Measurements from ENCODE around the gene L3MBTL3.

The L3MBTL3 gene

DNA sequence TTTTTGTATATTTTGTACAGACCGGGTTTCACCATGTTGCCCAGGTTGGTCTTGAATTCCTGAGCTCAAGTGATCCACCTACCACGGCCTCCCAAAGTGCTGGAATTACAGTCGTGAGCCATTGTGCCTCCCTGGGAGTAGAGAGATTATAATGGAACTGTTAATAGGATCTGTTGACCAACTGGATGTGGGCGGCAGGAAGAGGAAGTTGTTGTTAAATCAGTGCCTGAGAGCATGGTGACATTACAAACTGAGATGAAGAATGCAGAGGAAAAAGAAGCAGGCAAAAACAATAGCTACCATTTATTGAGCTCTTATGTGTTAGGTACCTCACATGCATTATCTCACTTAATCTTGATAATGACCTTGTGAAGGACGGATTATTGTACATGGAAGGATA is 9.2 kb upstream of the L3MBTL3 start:
- Histone ChIP-seq H3K27ac (ENCODE audit: low read depth, low read length) (no peak overlapping the region), H3K4me3 (ENCODE audit: low read length) (no peak overlapping the region), H3K27me3 (ENCODE audit: control insufficient read depth, insufficient read depth, low read length) (no peaks in the 10 kb centered on the region), H3K9ac (ENCODE audit: low read length) (no peak overlapping the region), H3K4me1 (ENCODE audit: control insufficient read depth, insufficient read depth, low read length) (no peaks in the 10 kb centered on the region), H3K36me3 (ENCODE audit: control insufficient read depth, insufficient read depth, low read length) (no peaks in the 10 kb centered on the region)

DNA sequence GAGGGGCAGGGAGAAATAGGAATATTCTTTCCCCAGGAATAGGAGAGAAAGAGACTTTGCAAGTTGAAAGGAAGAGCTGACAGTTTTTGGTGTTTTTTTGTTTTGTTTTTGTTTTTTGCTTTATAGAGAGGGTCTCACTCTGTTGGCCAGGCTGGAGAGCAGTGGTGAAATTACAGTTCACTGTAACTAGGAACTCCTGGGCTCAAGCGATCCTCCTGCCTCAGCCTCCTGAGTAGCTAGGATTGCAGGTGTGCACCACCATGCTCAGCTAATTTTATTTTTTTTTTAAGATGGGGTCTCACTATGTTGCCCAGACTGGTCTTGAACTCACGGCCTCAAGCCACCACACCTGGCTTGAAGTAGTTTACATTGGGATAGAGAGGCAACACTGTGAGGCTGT is 8.0 kb upstream of the L3MBTL3 start:
- no peak overlapping the region for H3K9ac ChIP-seq (ENCODE audit: low read length)
- no peaks in the 10 kb centered on the region for H3K36me3 ChIP-seq (ENCODE audit: control insufficient read depth, insufficient read depth, low read length)
- H3K27ac ChIP-seq (ENCODE audit: low read depth, low read length): no peak overlapping the region
- no peaks in the 10 kb centered on the region for H3K27me3 ChIP-seq (ENCODE audit: control insufficient read depth, insufficient read depth, low read length)
- no peaks in the 10 kb centered on the region for H3K4me1 ChIP-seq (ENCODE audit: control insufficient read depth, insufficient read depth, low read length)
- H3K4me3 ChIP-seq (ENCODE audit: low read length): no peak overlapping the region

DNA sequence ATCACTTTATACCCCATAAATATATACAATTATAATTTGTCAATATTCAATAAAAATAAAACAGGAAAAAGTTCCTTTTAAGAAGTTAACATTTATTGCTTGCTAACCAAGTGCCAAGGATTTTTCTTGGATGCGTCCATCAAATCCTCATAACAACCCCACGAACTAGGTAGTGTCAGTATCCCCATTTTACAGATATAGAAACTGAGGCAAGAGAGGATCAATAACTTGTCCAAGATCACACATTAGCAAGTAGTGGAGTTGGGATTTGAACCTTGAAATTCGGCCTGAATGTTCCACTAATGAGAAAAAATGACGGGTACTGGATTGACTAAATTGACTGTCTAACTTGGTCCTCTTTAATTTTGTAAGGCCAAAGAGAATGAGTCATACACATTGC is 5.7 kb upstream of the L3MBTL3 start:
- no peak overlapping the region for H3K27ac ChIP-seq (ENCODE audit: low read depth, low read length)
- no peaks in the 10 kb centered on the region for H3K36me3 ChIP-seq (ENCODE audit: control insufficient read depth, insufficient read depth, low read length)
- H3K4me1 ChIP-seq (ENCODE audit: control insufficient read depth, insufficient read depth, low read length): no peaks in the 10 kb centered on the region
- H3K27me3 ChIP-seq (ENCODE audit: control insufficient read depth, insufficient read depth, low read length): no peaks in the 10 kb centered on the region
- no peak overlapping the region for H3K4me3 ChIP-seq (ENCODE audit: low read length)
- no peak overlapping the region for H3K9ac ChIP-seq (ENCODE audit: low read length)

DNA sequence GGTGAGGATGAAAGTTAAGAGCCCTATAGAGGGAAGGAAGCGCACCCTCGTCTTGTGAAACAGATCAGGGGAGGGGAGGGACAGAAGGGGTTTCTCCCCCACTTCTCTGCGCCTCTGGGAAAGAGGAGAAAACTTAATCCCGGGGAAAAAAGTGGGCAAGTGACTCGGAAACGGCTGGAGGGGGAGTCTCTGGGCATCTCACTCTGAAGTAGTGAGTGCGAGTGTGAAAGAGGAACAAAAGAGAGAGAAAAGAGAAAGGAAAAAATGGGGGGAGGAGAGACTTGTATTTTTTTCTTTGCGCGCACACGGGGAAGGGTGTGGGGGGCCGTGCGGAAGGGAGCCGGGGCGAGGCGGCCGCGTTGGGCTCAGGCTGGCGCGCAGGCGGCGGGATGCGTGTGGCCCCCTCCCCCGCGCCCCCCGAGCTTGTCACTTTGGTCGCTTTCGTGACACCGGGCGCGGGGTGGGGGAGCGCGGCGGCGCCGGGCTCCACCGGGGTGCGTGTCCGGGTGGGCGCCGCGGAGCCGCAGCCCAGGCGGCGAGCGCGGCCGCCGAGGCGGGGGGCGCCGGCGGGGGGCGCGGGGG is 454 bp downstream of the L3MBTL3 start:
- Histone ChIP-seq H3K27ac (ENCODE audit: low read depth, low read length) (peak overlapping the region; percentile 37), H3K4me3 (ENCODE audit: low read length) (peak overlapping the region; percentile 90), H3K36me3 (ENCODE audit: control insufficient read depth, insufficient read depth, low read length) (no peaks in the 10 kb centered on the region), H3K9ac (ENCODE audit: low read length) (peak overlapping the region; percentile 38), H3K27me3 (ENCODE audit: control insufficient read depth, insufficient read depth, low read length) (no peaks in the 10 kb centered on the region), H3K4me1 (ENCODE audit: control insufficient read depth, insufficient read depth, low read length) (no peaks in the 10 kb centered on the region)

DNA sequence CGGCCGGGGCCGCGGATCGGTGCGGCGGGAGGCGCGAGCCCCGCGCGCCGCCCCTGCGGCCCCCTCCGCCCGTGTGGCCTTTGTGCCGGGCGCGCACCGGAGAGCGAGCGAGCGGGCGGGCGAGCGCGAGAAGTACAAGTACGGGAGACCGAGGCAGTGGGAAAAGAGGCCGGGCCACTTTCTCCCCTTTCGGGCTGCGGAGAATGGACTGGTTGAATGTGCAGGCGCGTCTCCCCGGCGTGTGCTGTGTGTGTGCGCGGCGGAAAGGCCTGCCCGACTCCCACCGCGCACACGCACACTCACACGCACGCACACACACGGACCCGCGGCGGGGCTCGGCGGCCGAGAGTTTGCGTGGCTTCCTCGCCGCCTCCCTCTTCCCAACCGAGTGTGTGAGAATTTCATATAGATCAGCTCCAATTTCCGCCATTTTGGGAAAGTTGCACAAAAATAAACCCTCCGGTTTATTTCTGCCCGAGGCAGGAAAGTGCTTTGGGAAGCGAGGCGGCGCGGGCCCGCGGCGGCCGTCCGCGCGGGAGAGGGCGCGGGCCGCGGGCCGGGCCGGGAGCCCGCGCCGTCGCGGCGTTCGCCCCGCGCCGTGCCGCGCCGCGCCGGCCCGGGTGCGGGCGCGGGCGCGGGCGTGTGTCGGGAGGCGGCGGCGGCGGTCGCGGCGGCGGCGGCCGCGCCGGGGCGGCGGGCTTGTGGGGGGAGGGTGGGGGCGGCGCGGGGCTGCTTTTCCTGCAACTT is 1.1 kb downstream of the L3MBTL3 start:
- H3K4me1 ChIP-seq (ENCODE audit: control insufficient read depth, insufficient read depth, low read length): no peaks in the 10 kb centered on the region
- H3K27ac ChIP-seq (ENCODE audit: low read depth, low read length): peak overlapping the region; percentile 63
- no peaks in the 10 kb centered on the region for H3K36me3 ChIP-seq (ENCODE audit: control insufficient read depth, insufficient read depth, low read length)
- H3K9ac ChIP-seq (ENCODE audit: low read length): peak overlapping the region; percentile 32
- no peaks in the 10 kb centered on the region for H3K27me3 ChIP-seq (ENCODE audit: control insufficient read depth, insufficient read depth, low read length)
- H3K4me3 ChIP-seq (ENCODE audit: low read length): peak overlapping the region; percentile 84

DNA sequence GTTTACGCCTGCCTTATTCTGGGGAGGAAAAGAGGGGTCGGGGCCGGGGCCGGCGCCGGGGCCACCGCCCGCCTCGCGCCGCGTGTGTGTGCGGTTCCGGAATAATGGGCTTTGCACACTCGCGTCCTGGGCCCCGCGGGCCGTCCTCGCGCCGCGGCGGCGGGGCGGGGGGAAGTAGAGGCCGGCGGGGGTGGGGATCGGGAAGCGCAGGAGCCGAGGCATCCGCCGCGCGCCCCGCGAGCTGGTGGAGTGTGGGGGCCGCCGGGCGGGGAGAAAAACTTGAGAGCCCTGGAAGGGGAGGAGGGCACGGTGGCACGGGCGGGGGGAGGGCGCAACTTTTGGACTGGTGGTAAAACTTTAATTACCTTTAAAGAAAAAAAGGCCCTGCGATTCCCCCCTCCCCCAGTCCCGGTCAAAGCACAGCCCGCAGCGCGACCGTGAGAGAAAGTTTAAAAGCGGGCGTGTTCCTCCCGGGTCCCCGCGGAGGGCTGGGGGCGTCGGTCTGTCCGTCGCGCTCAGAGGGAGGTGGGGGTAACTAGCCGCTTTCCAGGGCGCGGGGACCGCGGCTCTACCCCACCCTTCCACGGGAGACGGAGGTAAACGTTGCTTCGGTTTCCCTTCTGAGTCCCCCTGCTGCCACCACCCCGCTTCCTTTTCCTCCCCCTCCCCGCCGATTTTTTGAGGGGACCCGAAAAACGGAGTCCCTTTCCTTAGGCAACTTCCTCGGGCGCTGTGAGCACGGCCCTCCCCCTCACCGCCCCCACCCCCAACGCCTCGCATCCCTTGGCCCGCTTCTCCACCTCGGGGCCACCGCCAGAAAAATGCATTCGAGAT is 1.9 kb downstream of the L3MBTL3 start:
- Histone ChIP-seq H3K4me1 (ENCODE audit: control insufficient read depth, insufficient read depth, low read length) (no peaks in the 10 kb centered on the region), H3K36me3 (ENCODE audit: control insufficient read depth, insufficient read depth, low read length) (no peaks in the 10 kb centered on the region), H3K9ac (ENCODE audit: low read length) (peak overlapping the region; percentile 16), H3K4me3 (ENCODE audit: low read length) (peak overlapping the region; percentile 78), H3K27ac (ENCODE audit: low read depth, low read length) (peak overlapping the region; percentile 63), H3K27me3 (ENCODE audit: control insufficient read depth, insufficient read depth, low read length) (no peaks in the 10 kb centered on the region)

DNA sequence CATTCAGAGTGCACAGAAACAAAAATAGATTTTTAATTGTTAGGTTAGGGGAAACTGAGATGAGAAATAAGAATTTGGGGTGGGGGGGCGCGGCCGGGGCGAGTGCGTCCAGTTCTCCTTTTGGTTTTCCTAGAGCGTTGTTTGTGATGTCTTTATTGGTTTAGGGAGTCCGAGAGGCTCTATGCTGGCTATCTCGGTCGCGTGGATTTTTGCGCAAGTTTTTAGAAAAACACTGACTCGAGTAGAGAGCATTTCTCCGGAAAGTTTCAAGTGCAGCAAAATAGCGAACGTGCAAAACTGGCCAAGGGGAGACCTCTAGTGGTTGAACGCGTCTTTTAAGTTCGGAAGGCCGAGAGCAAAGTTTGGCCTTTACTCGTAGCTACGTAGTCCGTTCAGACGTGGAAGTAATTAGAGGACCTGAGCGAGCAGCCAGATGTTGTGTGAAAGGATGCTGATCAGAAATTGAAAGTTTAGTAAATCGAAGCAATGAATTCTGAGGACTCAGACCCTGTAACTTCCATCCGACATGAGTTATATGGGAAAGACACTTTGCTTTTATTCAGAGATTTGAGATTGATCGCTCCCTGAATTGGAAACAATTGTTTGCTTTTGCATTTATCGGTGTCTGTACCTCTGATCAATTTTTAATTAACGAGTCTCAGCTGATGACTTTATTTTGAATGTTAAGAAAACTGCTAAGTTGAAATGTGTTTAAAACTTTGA is 2.7 kb downstream of the L3MBTL3 start:
- Histone ChIP-seq H3K27ac (ENCODE audit: low read depth, low read length) (peak overlapping the region; percentile 63), H3K27me3 (ENCODE audit: control insufficient read depth, insufficient read depth, low read length) (no peaks in the 10 kb centered on the region), H3K4me3 (ENCODE audit: low read length) (peak overlapping the region; percentile 78), H3K36me3 (ENCODE audit: control insufficient read depth, insufficient read depth, low read length) (no peaks in the 10 kb centered on the region), H3K4me1 (ENCODE audit: control insufficient read depth, insufficient read depth, low read length) (no peaks in the 10 kb centered on the region), H3K9ac (ENCODE audit: low read length) (no peak overlapping the region)

DNA sequence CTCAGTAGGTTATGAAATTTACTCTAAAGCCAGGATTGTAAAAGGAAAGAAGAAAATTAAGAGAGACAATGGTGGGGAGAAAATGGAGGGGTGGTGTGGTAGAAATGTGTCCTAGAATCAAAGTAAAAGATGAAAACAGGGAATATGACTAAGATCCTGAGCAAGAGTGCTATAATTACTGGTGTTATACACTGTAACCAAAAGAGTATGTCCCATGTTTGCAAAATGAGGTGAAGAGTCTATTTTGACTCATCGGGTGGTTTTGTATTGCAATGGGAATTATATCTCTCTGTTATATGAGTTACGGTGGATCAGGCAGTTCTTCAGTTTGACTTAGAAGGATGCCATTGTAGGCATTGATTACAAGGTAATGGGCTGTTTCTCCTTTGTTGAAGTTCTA is 8.5 kb downstream of the L3MBTL3 start:
- H3K4me3 ChIP-seq (ENCODE audit: low read length): no peak overlapping the region
- H3K4me1 ChIP-seq (ENCODE audit: control insufficient read depth, insufficient read depth, low read length): no peaks in the 10 kb centered on the region
- H3K27me3 ChIP-seq (ENCODE audit: control insufficient read depth, insufficient read depth, low read length): no peaks in the 10 kb centered on the region
- no peaks in the 10 kb centered on the region for H3K36me3 ChIP-seq (ENCODE audit: control insufficient read depth, insufficient read depth, low read length)
- no peak overlapping the region for H3K9ac ChIP-seq (ENCODE audit: low read length)
- H3K27ac ChIP-seq (ENCODE audit: low read depth, low read length): no peak overlapping the region

DNA sequence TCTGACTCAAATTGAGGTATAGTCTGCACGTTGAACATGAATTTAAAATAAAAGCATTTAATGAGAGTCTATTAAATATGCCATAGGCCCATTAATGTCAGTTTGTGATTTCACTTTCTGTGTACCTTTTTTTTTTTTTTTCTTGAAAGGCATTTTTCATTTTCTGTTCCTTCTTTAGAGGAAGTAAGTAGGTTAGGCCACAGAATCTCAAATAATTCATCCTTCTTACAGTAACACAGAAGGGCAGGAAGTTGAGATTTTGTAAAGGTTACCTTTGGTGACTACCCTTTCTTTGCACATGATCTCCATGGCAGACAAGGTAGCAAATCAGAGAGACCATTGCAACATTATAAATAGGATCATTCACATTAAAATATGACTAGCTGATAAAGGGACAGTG is 9.6 kb downstream of the L3MBTL3 start:
- Histone ChIP-seq H3K9ac (ENCODE audit: low read length) (no peak overlapping the region), H3K27me3 (ENCODE audit: control insufficient read depth, insufficient read depth, low read length) (no peaks in the 10 kb centered on the region), H3K4me3 (ENCODE audit: low read length) (no peak overlapping the region), H3K27ac (ENCODE audit: low read depth, low read length) (no peak overlapping the region), H3K4me1 (ENCODE audit: control insufficient read depth, insufficient read depth, low read length) (no peaks in the 10 kb centered on the region), H3K36me3 (ENCODE audit: control insufficient read depth, insufficient read depth, low read length) (no peaks in the 10 kb centered on the region)

DNA sequence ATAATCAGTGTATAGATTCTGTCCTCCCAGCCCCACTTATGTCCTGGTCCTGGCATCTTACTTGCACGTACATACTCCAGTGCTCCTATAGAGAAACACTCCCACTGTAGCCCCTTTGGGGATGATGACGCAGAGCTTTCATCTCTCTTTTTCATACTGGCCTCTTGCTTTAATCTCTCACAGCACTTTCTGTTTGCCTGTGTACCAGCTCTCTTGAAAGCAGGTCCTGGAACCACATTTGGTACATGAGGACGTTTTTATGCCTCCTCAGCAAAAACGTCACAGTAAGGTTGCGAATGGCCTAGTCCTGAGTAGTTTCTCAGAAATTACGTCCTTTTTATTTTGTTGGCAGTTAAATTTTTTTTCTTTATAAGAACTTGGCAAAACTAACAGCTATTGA is 10.8 kb downstream of the L3MBTL3 start:
- H3K27ac ChIP-seq (ENCODE audit: low read depth, low read length): no peak overlapping the region
- no peaks in the 10 kb centered on the region for H3K27me3 ChIP-seq (ENCODE audit: control insufficient read depth, insufficient read depth, low read length)
- no peak overlapping the region for H3K4me3 ChIP-seq (ENCODE audit: low read length)
- no peaks in the 10 kb centered on the region for H3K36me3 ChIP-seq (ENCODE audit: control insufficient read depth, insufficient read depth, low read length)
- H3K4me1 ChIP-seq (ENCODE audit: control insufficient read depth, insufficient read depth, low read length): no peaks in the 10 kb centered on the region
- no peak overlapping the region for H3K9ac ChIP-seq (ENCODE audit: low read length)

DNA sequence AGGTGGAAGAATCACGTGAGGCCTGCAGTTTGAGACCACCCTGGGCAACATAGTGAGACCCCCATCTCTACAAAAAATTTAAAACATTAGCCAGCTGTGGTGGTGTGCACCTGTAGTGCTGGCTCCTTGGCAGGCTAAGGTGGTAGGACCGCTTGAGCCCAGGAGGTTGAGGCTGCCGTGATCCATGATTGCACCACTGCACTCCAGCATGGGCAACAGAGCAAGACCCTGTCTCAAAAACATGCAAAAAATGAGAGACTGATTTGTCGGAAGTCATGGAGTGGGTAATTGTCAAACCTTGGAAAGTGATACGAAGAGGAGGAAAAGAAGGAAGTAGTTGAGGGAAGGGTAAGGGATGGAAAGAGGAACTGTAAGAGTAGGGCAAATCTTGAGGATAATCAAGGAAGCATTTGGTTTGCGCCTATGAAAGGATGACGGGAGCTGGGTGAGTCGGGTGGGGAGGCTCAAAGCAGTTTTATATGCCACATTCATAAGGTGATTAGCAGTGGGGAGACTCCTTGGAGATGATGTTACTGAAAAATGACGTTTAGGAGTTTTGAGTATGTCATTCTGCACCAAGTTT is 14.5 kb downstream of the L3MBTL3 start:
- Histone ChIP-seq H3K9ac (ENCODE audit: low read length) (no peak overlapping the region), H3K4me1 (ENCODE audit: control insufficient read depth, insufficient read depth, low read length) (no peaks in the 10 kb centered on the region), H3K27ac (ENCODE audit: low read depth, low read length) (no peak overlapping the region), H3K36me3 (ENCODE audit: control insufficient read depth, insufficient read depth, low read length) (no peaks in the 10 kb centered on the region), H3K4me3 (ENCODE audit: low read length) (no peak overlapping the region), H3K27me3 (ENCODE audit: control insufficient read depth, insufficient read depth, low read length) (no peaks in the 10 kb centered on the region)

DNA sequence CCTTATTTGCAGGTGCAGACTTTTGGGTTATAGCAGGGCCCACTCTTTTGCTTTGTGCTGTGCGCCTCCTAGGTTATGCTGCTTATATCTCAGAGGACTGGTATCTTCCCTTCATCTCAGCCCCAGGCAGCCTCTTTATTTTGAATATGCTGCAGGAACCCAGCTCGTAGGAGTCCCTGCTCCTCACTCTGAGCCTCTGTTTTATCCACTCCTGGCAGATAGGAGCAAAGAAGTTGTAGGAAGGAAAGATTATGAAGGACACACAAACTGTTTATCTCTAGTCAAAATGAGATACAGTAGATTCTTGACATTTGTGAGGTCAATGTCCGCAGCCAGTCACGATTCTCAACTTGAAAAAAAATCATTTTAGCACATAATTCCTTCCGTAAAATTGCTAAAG is 15.6 kb downstream of the L3MBTL3 start:
- Histone ChIP-seq H3K27me3 (ENCODE audit: control insufficient read depth, insufficient read depth, low read length) (no peaks in the 10 kb centered on the region), H3K4me3 (ENCODE audit: low read length) (no peak overlapping the region), H3K9ac (ENCODE audit: low read length) (no peak overlapping the region), H3K27ac (ENCODE audit: low read depth, low read length) (no peak overlapping the region), H3K36me3 (ENCODE audit: control insufficient read depth, insufficient read depth, low read length) (no peaks in the 10 kb centered on the region), H3K4me1 (ENCODE audit: control insufficient read depth, insufficient read depth, low read length) (no peaks in the 10 kb centered on the region)
